ENCODE data around the gene GPS2. TPM values are rescaled to one million over a fixed set of nuclear protein-coding genes. Genes with fewer than 3 reads are reported as not detected.

The GPS2 gene
- total RNA-seq, 2 donors from 2014 or later, result 80.4 to 97.0 TPM

DNA sequence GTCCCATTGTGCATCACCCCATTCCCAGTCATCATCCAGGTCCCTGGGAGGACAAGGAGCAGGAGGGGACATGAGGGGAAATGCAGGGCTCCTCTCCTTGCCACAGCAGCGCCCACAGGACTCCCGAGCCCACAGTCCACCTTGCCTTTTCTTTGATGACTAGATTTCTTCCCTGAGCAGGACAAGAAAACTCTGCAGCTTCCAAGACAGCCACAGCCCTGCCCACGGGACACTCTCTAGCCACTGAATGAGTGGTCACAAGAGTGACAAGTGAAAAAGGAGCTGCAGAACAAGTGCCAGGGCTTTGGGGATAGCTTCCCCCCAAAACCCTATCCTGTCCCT lies 9.2 kb upstream of the GPS2 start:
- H3K27ac ChIP-seq, result no peak overlapping the region
- no peak for DNase-seq (ENCODE audit: low spot score)
- H3K27me3 ChIP-seq, result no peaks in the 10 kb centered on the region
- H3K9me3 ChIP-seq, result no peaks in the 10 kb centered on the region
- no peak overlapping the region for H3K4me3 ChIP-seq
- peaks cover 65% of the 10 kb centered on the region for H3K36me3 ChIP-seq
- H3K4me1 ChIP-seq, result peaks cover 0 to 16% of the 10 kb centered on the region in 2 donors
- TF ChIP-seq, protein P1, sequence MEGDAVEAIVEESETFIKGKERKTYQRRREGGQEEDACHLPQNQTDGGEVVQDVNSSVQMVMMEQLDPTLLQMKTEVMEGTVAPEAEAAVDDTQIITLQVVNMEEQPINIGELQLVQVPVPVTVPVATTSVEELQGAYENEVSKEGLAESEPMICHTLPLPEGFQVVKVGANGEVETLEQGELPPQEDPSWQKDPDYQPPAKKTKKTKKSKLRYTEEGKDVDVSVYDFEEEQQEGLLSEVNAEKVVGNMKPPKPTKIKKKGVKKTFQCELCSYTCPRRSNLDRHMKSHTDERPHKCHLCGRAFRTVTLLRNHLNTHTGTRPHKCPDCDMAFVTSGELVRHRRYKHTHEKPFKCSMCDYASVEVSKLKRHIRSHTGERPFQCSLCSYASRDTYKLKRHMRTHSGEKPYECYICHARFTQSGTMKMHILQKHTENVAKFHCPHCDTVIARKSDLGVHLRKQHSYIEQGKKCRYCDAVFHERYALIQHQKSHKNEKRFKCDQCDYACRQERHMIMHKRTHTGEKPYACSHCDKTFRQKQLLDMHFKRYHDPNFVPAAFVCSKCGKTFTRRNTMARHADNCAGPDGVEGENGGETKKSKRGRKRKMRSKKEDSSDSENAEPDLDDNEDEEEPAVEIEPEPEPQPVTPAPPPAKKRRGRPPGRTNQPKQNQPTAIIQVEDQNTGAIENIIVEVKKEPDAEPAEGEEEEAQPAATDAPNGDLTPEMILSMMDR (IDR thresholded peaks at IDR 0.05), result peak in 1 of 2 donors; percentile 11

DNA sequence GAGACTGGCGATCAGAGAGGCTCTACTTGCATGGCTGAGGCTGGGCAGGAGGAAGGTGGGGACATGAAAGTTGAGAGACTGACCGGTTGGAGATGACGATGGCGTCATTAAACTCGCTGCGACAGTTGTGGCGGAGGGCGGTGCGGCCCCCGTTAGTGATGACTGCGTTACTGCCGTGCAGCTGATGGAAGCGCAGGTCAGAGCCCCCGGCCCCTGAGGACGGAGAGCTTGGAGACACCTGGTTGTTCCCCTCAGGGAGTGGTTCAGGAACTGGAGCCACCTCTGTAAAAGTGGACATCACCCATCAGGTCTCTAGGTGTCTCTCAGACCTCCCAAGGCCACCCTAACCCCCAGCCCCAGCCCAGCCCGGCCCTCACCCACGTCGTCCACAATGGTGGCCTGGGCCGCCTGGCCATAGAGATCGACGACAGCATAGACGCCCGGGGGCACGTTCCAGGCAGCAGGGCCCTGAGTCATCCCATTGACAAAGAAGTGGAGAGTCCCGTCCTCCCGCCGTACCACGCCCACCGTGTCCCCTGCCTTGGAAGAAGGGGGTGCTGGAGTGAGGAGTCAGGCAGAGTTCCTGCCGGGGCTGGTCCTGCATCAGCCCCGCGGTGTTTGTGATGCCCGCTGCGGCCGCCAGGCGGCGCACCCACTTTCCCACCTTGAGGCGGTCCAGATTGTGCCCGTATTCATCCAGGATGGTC lies 8.7 kb upstream of the GPS2 start:
- peaks cover 0 to 15% of the 10 kb centered on the region in 2 donors for H3K4me1 ChIP-seq
- H3K4me3 ChIP-seq, result no peak overlapping the region
- H3K27me3 ChIP-seq, result no peaks in the 10 kb centered on the region
- H3K36me3 ChIP-seq, result peaks cover 70% of the 10 kb centered on the region
- TF ChIP-seq, protein P1 (IDR thresholded peaks at IDR 0.05), result peak; percentile 70 to 86
- DNase-seq (ENCODE audit: low spot score), result no peak
- H3K27ac ChIP-seq, result no peak overlapping the region
- H3K9me3 ChIP-seq, result no peaks in the 10 kb centered on the region

DNA sequence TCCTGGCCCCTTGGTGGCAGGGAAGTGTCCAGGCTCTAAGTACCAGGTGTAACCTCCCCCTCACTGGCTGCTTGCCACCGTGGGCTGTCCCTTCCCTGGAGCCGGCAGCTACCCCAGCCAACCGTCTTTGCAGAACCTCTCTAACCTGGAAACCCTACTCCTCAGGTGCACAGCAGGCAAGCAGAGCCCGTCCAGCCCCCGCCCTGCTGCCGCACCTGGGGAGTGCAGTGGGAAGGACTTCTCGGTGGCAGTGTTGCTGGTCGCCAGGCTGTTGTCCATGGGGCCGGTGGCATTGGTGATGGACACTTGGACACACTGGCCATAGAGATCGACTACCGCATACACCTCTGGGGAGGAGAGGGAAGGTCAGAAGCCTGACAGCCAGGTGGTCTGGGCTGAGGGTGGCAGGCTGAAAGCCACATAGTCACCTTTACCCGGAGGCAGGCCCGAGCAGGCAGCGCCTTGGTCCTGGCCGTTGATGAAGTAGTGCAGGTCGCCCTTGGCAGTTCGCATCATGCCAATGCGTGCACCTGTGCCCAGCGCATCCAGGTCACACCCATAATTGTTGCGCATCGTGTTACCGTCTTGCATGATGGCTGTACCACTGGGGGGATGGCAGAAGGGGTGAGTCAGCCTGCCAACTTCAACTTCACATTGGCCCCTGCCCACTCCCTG lies 7.5 kb upstream of the GPS2 start:
- peaks cover 0 to 3% of the 10 kb centered on the region in 2 donors for H3K4me1 ChIP-seq
- H3K4me3 ChIP-seq, result no peak overlapping the region
- DNase-seq (ENCODE audit: low spot score), result no peak
- H3K27ac ChIP-seq, result no peak overlapping the region
- H3K27me3 ChIP-seq, result no peaks in the 10 kb centered on the region
- no peaks in the 10 kb centered on the region for H3K9me3 ChIP-seq
- peaks cover 82% of the 10 kb centered on the region for H3K36me3 ChIP-seq
- TF ChIP-seq, protein P1 (IDR thresholded peaks at IDR 0.05), result no peak

DNA sequence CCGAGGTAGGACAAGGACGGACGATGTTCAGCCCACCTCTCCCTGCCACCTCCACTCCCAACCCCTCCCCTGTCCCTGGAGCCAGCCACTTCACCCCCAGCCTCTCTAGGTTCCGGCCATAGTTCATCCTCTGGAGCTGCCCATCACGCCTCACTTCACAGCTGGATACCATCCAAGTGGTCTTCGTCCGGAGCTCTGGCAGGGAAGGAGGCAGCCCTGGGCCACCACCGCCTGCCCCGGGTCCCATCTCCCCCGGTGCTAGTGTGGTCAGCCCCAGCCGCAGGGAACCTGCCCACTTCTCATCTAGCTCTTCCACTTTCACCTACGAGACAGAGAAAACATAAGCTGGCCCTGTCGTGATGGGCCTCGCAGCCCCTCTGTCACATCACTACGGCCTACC lies 6.3 kb upstream of the GPS2 start:
- TF ChIP-seq, protein P1 (IDR thresholded peaks at IDR 0.05), result no peak
- Histone ChIP-seq H3K4me1 (no peaks in the 10 kb centered on the region), H3K9me3 (no peaks in the 10 kb centered on the region), H3K27me3 (no peaks in the 10 kb centered on the region), H3K27ac (no peak overlapping the region), H3K4me3 (no peak overlapping the region), H3K36me3 (peaks cover 91% of the 10 kb centered on the region)
- no peak for DNase-seq (ENCODE audit: low spot score)

DNA sequence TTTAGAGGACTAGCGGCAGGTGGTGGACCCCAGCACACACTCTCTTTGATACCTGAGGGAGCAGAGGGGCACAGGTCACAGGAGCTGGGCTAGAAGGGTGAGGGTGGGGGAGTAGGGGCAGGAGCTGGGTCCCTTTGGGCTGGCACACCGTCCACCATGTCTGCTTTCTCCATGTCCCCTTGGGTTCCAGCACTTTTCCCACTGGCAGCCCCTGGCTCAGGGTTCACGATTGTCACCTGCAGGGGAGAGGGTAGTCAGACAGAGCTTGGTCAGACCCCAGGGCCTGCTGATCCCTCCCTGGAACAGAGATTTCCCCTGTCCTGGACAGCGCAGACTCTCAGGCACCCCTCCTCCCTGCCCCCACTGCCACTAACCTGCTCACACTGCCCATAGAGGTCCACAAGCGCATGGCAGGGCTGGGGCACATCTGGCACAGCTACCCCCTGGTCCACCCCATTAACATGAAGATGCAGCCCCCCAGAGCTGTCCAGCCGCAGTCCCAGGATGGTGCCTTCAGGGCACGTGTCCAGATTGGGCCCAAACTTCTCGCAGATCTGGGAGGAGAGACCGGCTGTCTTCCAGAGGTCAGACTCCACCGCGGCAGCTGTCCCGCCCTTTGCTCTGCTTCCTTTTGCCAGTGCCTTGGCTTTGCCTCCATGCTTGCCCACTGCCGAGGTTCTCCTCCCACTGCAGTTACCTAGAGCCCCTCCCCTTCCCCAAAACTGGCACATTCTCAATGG lies 3.1 kb upstream of the GPS2 start:
- DNase-seq (ENCODE audit: low spot score), result no peak
- Histone ChIP-seq H3K27me3 (no peaks in the 10 kb centered on the region), H3K4me3 (no peak overlapping the region), H3K27ac (no peak overlapping the region), H3K36me3 (peaks cover 69% of the 10 kb centered on the region), H3K4me1 (peaks cover 0 to 23% of the 10 kb centered on the region in 2 donors), H3K9me3 (no peaks in the 10 kb centered on the region)
- TF ChIP-seq, protein P1 (IDR thresholded peaks at IDR 0.05), result no peak
